ENCODE results near the gene KLRG1.

The KLRG1 gene

GRCh38 chr12:8969861-8970411 lies 19.4 kb upstream of the KLRG1 start:
- DNase-seq (ENCODE audit: insufficient read length, low spot score) (no peak), FAIRE-seq (no peak)

GRCh38 chr12:8970432-8970831 lies 18.9 kb upstream of the KLRG1 start:
- FAIRE-seq = no peak

More at GRCh38 chr12:8969861-8970411, 19.4 kb upstream of the KLRG1 start:
- no peak for TF ChIP-seq POLR2AphosphoS5 (IDR thresholded peaks at IDR 0.05; ENCODE audit: low read depth, low read length)
- no peak for TF ChIP-seq TAF1 (IDR thresholded peaks at IDR 0.05; ENCODE audit: low read depth, low read length)
- no peak for TF ChIP-seq PAX5 (IDR thresholded peaks at IDR 0.05; ENCODE audit: insufficient read depth, low read length, severe bottlenecking)
- TF ChIP-seq POLR2A (IDR thresholded peaks at IDR 0.05; ENCODE audit: low read depth, low read length) = no peak
- TF ChIP-seq SPI1 (IDR thresholded peaks at IDR 0.05; ENCODE audit: low read depth, low read length) = no peak
- no peak for TF ChIP-seq POU2F2 (IDR thresholded peaks at IDR 0.05; ENCODE audit: low read depth, low read length)

GRCh38 chr12:8980137-8980536 lies 9.2 kb upstream of the KLRG1 start:
- FAIRE-seq (no peak), DNase-seq (ENCODE audit: insufficient read length, low spot score) (no peak)
- TF ChIP-seq TAF1 (IDR thresholded peaks at IDR 0.05; ENCODE audit: low read depth, low read length) (no peak), POLR2AphosphoS5 (IDR thresholded peaks at IDR 0.05; ENCODE audit: low read depth, low read length) (no peak), POLR2A (IDR thresholded peaks at IDR 0.05; ENCODE audit: low read depth, low read length) (no peak), POU2F2 (IDR thresholded peaks at IDR 0.05; ENCODE audit: low read depth, low read length) (no peak), SPI1 (IDR thresholded peaks at IDR 0.05; ENCODE audit: low read depth, low read length) (no peak), PAX5 (IDR thresholded peaks at IDR 0.05; ENCODE audit: insufficient read depth, low read length, severe bottlenecking) (no peak)

More at GRCh38 chr12:8970432-8970831, 18.9 kb upstream of the KLRG1 start:
- TF ChIP-seq PAX5 (IDR thresholded peaks at IDR 0.05; ENCODE audit: insufficient read depth, low read length, severe bottlenecking) = no peak
- no peak for TF ChIP-seq SPI1 (IDR thresholded peaks at IDR 0.05; ENCODE audit: low read depth, low read length)
- no peak for DNase-seq (ENCODE audit: insufficient read length, low spot score)

GRCh38 chr12:8985213-8985754 lies 4.1 kb upstream of the KLRG1 start:
- no peak for FAIRE-seq

GRCh38 chr12:8987163-8987562 lies 2.2 kb upstream of the KLRG1 start:
- TF ChIP-seq POLR2A (IDR thresholded peaks at IDR 0.05; ENCODE audit: low read depth, low read length) (no peak), POU2F2 (IDR thresholded peaks at IDR 0.05; ENCODE audit: low read depth, low read length) (no peak), TAF1 (IDR thresholded peaks at IDR 0.05; ENCODE audit: low read depth, low read length) (no peak), SPI1 (IDR thresholded peaks at IDR 0.05; ENCODE audit: low read depth, low read length) (no peak), POLR2AphosphoS5 (IDR thresholded peaks at IDR 0.05; ENCODE audit: low read depth, low read length) (no peak), PAX5 (IDR thresholded peaks at IDR 0.05; ENCODE audit: insufficient read depth, low read length, severe bottlenecking) (no peak)
- DNase-seq (ENCODE audit: insufficient read length, low spot score) (no peak), FAIRE-seq (no peak)

More at GRCh38 chr12:8985213-8985754, 4.1 kb upstream of the KLRG1 start:
- TF ChIP-seq TAF1 (IDR thresholded peaks at IDR 0.05; ENCODE audit: low read depth, low read length) (no peak), PAX5 (IDR thresholded peaks at IDR 0.05; ENCODE audit: insufficient read depth, low read length, severe bottlenecking) (no peak), SPI1 (IDR thresholded peaks at IDR 0.05; ENCODE audit: low read depth, low read length) (no peak), POU2F2 (IDR thresholded peaks at IDR 0.05; ENCODE audit: low read depth, low read length) (no peak), POLR2A (IDR thresholded peaks at IDR 0.05; ENCODE audit: low read depth, low read length) (no peak), POLR2AphosphoS5 (IDR thresholded peaks at IDR 0.05; ENCODE audit: low read depth, low read length) (no peak)
- no peak for DNase-seq (ENCODE audit: insufficient read length, low spot score)

- DNase-seq (ENCODE audit: insufficient read length, low spot score) = no peak
- TF ChIP-seq POLR2A (IDR thresholded peaks at IDR 0.05; ENCODE audit: low read depth, low read length) = no peak
- TF ChIP-seq TAF1 (IDR thresholded peaks at IDR 0.05; ENCODE audit: low read depth, low read length) = no peak
- TF ChIP-seq PAX5 (IDR thresholded peaks at IDR 0.05; ENCODE audit: insufficient read depth, low read length, severe bottlenecking) = no peak
- TF ChIP-seq SPI1 (IDR thresholded peaks at IDR 0.05; ENCODE audit: low read depth, low read length) = no peak
- TF ChIP-seq POU2F2 (IDR thresholded peaks at IDR 0.05; ENCODE audit: low read depth, low read length) = no peak
- no peak for TF ChIP-seq POLR2AphosphoS5 (IDR thresholded peaks at IDR 0.05; ENCODE audit: low read depth, low read length)
- FAIRE-seq = no peak
Observed at GRCh38 chr12:8987685-8988084, 1.7 kb upstream of the KLRG1 start.

GRCh38 chr12:8991371-8992345 lies 2.3 kb downstream of the KLRG1 start:
- no peak for FAIRE-seq
- no peak for DNase-seq (ENCODE audit: insufficient read length, low spot score)
- TF ChIP-seq SPI1 (IDR thresholded peaks at IDR 0.05; ENCODE audit: low read depth, low read length) (no peak), POLR2A (IDR thresholded peaks at IDR 0.05; ENCODE audit: low read depth, low read length) (no peak), PAX5 (IDR thresholded peaks at IDR 0.05; ENCODE audit: insufficient read depth, low read length, severe bottlenecking) (no peak), POU2F2 (IDR thresholded peaks at IDR 0.05; ENCODE audit: low read depth, low read length) (no peak), TAF1 (IDR thresholded peaks at IDR 0.05; ENCODE audit: low read depth, low read length) (no peak), POLR2AphosphoS5 (IDR thresholded peaks at IDR 0.05; ENCODE audit: low read depth, low read length) (no peak)

- no peak for FAIRE-seq
- no peak for DNase-seq (ENCODE audit: insufficient read length, low spot score)
Observed at GRCh38 chr12:8993827-8994226, 4.5 kb downstream of the KLRG1 start.

More at GRCh38 chr12:8993827-8994226, 4.5 kb downstream of the KLRG1 start:
- TF ChIP-seq POLR2AphosphoS5 (IDR thresholded peaks at IDR 0.05; ENCODE audit: low read depth, low read length) = no peak
- no peak for TF ChIP-seq TAF1 (IDR thresholded peaks at IDR 0.05; ENCODE audit: low read depth, low read length)
- TF ChIP-seq POLR2A (IDR thresholded peaks at IDR 0.05; ENCODE audit: low read depth, low read length) = no peak
- no peak for TF ChIP-seq PAX5 (IDR thresholded peaks at IDR 0.05; ENCODE audit: insufficient read depth, low read length, severe bottlenecking)
- TF ChIP-seq SPI1 (IDR thresholded peaks at IDR 0.05; ENCODE audit: low read depth, low read length) = no peak
- TF ChIP-seq POU2F2 (IDR thresholded peaks at IDR 0.05; ENCODE audit: low read depth, low read length) = no peak

Measured in GM12891 (cell line).